ENCODE results near the gene SKIDA1.

The SKIDA1 gene

GRCh38 chr10:21523557-21524008, 1.9 kb downstream of the SKIDA1 start:
- no peaks in the 10 kb centered on the region for H4K20me1 ChIP-seq (ENCODE audit: insufficient read depth)
- no peaks in the 10 kb centered on the region for H3K36me3 ChIP-seq (ENCODE audit: insufficient read depth)
- peaks cover 35% of the 10 kb centered on the region for H3K27me3 ChIP-seq (ENCODE audit: insufficient read depth, low read depth)
- H3K27ac ChIP-seq: no peak overlapping the region
- no peak overlapping the region for H3K9ac ChIP-seq
- no peak overlapping the region for H3K4me2 ChIP-seq
- no peaks in the 10 kb centered on the region for H3K79me2 ChIP-seq (ENCODE audit: insufficient read depth, low read depth)
- H3K4me1 ChIP-seq (ENCODE audit: low read depth, poor library complexity, severe bottlenecking): peaks cover 44% of the 10 kb centered on the region
- no peak for TF ChIP-seq CTCF (conservative IDR thresholded peaks at IDR 0.05; ENCODE audit: low read depth, low read length)
- H2AFZ ChIP-seq (ENCODE audit: low read depth): no peak overlapping the region
- H3K4me3 ChIP-seq (IDR thresholded peaks at IDR 0.05; ENCODE audit: insufficient read depth, low read depth, low read length): no peak overlapping the region

GRCh38 chr10:21522631-21523406, 2.7 kb downstream of the SKIDA1 start:
- H3K4me3 ChIP-seq (IDR thresholded peaks at IDR 0.05; ENCODE audit: insufficient read depth, low read depth, low read length): no peak overlapping the region
- no peaks in the 10 kb centered on the region for H3K79me2 ChIP-seq (ENCODE audit: insufficient read depth, low read depth)
- H3K27ac ChIP-seq: no peak overlapping the region
- H3K9ac ChIP-seq: no peak overlapping the region
- no peaks in the 10 kb centered on the region for H3K36me3 ChIP-seq (ENCODE audit: insufficient read depth)
- peaks cover 45% of the 10 kb centered on the region for H3K4me1 ChIP-seq (ENCODE audit: low read depth, poor library complexity, severe bottlenecking)
- TF ChIP-seq CTCF (conservative IDR thresholded peaks at IDR 0.05; ENCODE audit: low read depth, low read length): no peak
- no peak overlapping the region for H2AFZ ChIP-seq (ENCODE audit: low read depth)
- no peaks in the 10 kb centered on the region for H4K20me1 ChIP-seq (ENCODE audit: insufficient read depth)
- peaks cover 35% of the 10 kb centered on the region for H3K27me3 ChIP-seq (ENCODE audit: insufficient read depth, low read depth)
- H3K4me2 ChIP-seq: no peak overlapping the region

DNA sequence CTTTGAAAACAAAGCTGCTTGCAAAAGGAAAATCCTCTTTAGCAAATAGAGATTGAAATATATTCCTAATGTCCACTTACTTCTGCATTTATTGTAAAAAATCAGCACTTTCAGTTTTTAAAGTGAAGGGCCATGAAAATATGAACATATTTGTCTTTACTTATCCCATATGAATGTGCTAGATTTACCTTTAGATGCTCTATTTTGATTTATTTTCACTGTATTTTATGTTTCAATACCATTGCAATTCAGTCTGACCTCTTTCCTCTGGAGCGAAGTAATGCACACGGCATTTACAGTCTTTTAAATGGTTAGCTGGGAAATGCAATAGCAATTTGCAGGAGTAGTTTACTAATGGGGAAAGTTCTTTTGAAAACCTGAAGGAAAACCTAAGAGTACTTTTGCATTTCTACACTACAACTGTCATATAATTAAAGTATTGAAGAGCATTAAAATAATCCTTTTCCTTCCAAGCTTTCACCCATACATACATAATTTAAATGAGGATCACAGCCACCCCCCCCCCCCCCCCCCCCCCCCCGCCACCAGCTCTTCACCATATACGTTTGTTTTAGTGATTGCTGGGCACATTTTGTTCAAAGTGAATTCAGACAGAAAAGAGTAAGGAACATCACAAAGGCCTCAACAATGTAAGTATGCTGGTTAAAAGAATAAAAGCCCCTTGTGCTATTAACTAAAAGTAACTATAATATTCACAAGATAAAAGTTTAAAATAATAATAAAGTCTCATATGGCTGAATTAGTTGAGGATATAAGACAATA, 3.5 kb downstream of the SKIDA1 start:
- Histone ChIP-seq H3K9ac (no peak overlapping the region), H3K4me3 (IDR thresholded peaks at IDR 0.05; ENCODE audit: insufficient read depth, low read depth, low read length) (no peak overlapping the region), H3K4me2 (no peak overlapping the region), H3K4me1 (ENCODE audit: low read depth, poor library complexity, severe bottlenecking) (peaks cover 47% of the 10 kb centered on the region), H3K27ac (no peak overlapping the region), H3K79me2 (ENCODE audit: insufficient read depth, low read depth) (no peaks in the 10 kb centered on the region), H3K36me3 (ENCODE audit: insufficient read depth) (no peaks in the 10 kb centered on the region), H3K27me3 (ENCODE audit: insufficient read depth, low read depth) (peaks cover 40% of the 10 kb centered on the region), H4K20me1 (ENCODE audit: insufficient read depth) (no peaks in the 10 kb centered on the region), H2AFZ (ENCODE audit: low read depth) (no peak overlapping the region)
- no peak for TF ChIP-seq CTCF (conservative IDR thresholded peaks at IDR 0.05; ENCODE audit: low read depth, low read length)

- H2AFZ ChIP-seq (ENCODE audit: low read depth): no peak overlapping the region
- no peak overlapping the region for H3K4me2 ChIP-seq
- no peaks in the 10 kb centered on the region for H4K20me1 ChIP-seq (ENCODE audit: insufficient read depth)
- no peak for TF ChIP-seq CTCF (conservative IDR thresholded peaks at IDR 0.05; ENCODE audit: low read depth, low read length)
- H3K36me3 ChIP-seq (ENCODE audit: insufficient read depth): no peaks in the 10 kb centered on the region
- peaks cover 44% of the 10 kb centered on the region for H3K27me3 ChIP-seq (ENCODE audit: insufficient read depth, low read depth)
- H3K4me1 ChIP-seq (ENCODE audit: low read depth, poor library complexity, severe bottlenecking): peaks cover 47% of the 10 kb centered on the region
- no peak overlapping the region for H3K9ac ChIP-seq
- no peaks in the 10 kb centered on the region for H3K79me2 ChIP-seq (ENCODE audit: insufficient read depth, low read depth)
- no peak overlapping the region for H3K4me3 ChIP-seq (IDR thresholded peaks at IDR 0.05; ENCODE audit: insufficient read depth, low read depth, low read length)
- no peak overlapping the region for H3K27ac ChIP-seq
Measured at GRCh38 chr10:21520949-21521348, 4.5 kb downstream of the SKIDA1 start.
